Germinal center (tissue), 1 donor: ENCODE measurements around the gene PRRT1.
"Not testable (repeated sequence)": the region's sequence is repeated elsewhere in the genome, so short reads cannot be mapped to it uniquely, and the experiment has no call there.

ENCODE experiments used
- DNase-seq: peaks from one replicate; pipeline ENCODE4 v3.0.0; 2012; ENCODE audit warnings: mixed read lengths, low spot score

Gene PRRT1

GRCh38 chr6:32187725-32188380 is 36.1 kb upstream of the PRRT1 start:
- DNase-seq: not testable (repeated sequence)

- DNase-seq: no peak
Measured at GRCh38 chr6:32187009-32187709, 35.4 kb upstream of the PRRT1 start.

- not testable (repeated sequence) for DNase-seq
Measured at GRCh38 chr6:32186151-32186840, 34.6 kb upstream of the PRRT1 start.

DNA sequence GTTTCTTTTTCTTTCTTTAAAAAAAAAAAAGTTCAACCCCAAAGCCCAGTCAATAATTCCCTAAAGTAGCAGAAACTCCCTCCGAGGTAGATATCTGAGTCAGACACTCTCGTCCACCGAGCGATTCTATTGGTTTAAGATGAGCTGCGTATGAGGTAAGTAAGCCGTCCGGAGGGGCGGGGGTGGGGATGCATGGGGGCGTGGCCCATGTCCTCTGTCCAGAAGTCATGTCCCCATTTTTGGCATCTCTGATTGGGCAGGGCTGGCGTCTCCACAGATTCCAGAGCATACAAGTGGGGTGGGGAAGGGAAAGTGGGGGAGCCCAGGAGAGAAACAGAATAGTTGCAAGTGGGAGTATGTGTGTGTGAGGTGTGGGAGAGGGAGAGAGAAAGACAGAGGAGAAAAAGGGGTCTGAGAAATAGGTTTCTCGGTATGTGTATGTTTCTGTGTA is 34.0 kb upstream of the PRRT1 start:
- not testable (repeated sequence) for DNase-seq

- no peak for DNase-seq
Measured at GRCh38 chr6:32184084-32184640, 32.4 kb upstream of the PRRT1 start, which contains the start of gene AGER. AGER (minus strand) TSS chr6:32184253; CDS start chr6:32184222, 31 bp downstream.

DNA sequence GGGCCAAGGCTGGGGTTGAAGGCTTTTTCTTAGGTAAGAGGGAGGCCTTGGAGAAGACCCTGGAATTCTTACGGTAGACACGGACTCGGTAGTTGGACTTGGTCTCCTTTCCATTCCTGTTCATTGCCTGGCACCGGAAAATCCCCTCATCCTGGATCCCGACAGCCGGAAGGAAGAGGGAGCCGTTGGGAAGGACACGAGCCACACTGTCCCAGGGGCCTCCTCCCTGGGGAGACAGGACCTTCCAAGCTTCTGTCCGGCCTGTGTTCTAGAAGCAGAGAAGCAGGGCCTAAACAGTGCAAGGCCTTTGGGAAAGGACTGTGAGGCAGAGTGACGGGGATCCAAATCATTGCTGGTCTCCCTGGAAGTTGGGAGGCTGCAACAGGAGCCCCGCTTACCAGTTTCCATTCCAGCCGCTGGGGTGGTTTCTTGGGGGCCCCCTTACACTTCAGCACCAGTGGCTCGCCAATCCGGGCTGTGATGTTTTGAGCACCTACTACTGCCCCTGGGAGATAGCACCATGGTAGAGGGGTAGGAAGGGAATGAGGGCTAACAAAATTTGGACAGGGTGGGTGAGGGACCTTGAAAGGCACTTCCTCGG is 31.8 kb upstream of the PRRT1 start:
- DNase-seq: no peak

GRCh38 chr6:32183030-32183429 is 31.3 kb upstream of the PRRT1 start:
- no peak for DNase-seq

- no peak for DNase-seq
Measured at GRCh38 chr6:32182555-32182981, 30.8 kb upstream of the PRRT1 start.

- no peak for DNase-seq
Measured at GRCh38 chr6:32181915-32182529, 30.3 kb upstream of the PRRT1 start.

- DNase-seq: no peak
Measured at GRCh38 chr6:32181148-32181702, 29.5 kb upstream of the PRRT1 start.

- no peak for DNase-seq
Measured at GRCh38 chr6:32179766-32180405, 28.1 kb upstream of the PRRT1 start.

GRCh38 chr6:32178547-32179440 is 27.1 kb upstream of the PRRT1 start:
- no peak for DNase-seq

DNA sequence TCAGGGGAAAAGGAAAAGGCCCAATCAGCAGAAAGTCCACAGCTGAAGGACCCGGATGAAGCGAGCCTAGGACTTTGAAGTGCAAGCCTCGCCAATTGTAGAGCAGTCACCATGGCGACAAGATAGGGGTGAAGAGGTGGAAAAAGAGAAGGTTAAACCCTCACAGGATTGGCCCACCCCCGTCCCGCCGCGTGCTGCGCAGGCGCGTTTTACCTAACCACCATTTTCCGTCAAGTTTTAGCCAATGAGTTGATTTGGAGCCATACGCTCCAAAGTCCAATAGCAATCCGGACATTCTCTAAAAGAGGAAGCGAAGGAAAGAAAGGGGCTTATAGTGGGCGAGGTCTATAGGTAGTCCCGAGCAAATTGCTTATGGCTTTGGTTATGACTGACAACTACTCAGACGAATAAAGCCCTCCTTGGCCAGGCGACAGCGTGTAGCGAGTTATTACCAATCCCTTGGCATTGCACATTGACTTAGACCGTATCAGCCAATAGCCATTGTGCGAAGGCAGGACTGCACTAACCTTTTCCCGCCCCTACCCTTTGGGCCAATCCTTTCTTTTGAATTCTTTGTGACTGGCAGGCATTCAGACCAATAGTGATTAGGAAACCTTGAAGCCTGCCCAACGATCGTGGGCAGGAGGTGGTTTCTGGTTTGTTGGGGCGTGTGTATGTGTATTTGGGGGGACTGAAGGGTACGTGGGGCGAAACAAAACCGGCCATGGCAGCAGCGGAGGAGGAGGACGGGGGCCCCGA is 26.2 kb upstream of the PRRT1 start, which contains the start of gene RNF5:
TSS of gene RNF5 (plus strand) at position 618 of the 759 bp plus-strand sequence. CDS start at position 725, 107 bp downstream.
- DNase-seq: peak; percentile 98

- no peak for DNase-seq
Measured at GRCh38 chr6:32177183-32177787, 25.5 kb upstream of the PRRT1 start.

- no peak for DNase-seq
Measured at GRCh38 chr6:32176476-32177182, 24.9 kb upstream of the PRRT1 start.

DNA sequence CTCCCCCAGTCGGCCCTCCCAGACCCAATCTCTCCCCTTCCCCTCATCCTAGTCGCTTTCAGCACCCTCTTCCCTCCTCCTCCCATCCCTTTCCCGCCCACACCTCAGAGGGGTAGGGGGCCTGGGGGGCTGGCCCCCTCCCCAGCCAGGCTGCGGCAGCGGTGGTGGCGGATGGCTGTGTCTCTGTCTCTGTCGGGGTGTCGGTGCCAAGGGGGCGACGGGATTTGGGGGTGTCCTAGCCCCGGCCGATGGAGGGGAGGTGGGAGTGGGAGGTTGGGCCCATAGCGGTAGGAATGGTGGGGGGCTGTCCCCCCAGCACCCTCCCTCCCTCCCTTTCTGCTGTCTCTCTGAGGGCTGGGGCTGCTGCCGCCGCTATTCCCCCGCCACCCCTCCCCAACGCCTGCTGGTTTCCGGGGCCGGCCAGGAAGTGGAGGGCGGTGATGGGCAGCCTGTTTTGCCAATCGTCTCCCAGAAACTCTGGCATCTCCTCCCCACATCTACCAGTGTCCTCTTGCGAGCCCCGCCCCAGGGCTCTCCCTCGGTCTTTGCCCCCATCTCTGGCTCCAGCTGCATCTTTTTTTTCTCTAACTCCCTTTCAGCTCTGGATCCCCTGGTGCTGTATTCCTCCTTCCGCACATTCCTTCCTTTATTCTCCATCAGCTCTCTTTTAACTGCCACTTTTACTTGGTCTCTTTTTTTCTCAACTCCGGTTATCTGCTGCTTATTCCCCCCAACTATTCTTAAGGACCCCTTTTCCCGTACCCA is 24.2 kb upstream of the PRRT1 start, which contains the start of gene AGPAT1:
TSS of gene AGPAT1 (minus strand) at position 374 of the 765 bp plus-strand sequence. CDS start 4,588 bp downstream, outside the sequence.
- peak; percentile 98 for DNase-seq

DNA sequence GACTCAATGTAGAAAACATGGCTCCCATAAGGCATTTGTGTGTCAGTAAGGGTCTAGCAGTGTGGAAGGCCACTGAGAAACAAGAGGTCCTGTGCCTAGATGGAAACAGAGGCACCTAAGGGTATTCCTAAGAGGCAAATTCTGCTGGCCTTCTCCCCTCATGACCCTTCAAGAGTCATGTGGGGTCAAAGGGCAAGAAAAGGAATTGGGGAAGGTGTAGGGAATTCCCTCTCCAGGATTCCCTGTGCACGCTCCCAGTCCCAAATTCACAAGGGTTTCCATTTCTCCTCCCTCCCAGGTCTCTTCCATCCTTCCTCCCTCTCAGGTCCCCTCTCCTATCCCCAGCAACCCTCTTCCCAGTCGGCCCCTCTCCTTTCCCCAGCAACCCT is 23.6 kb upstream of the PRRT1 start:
- DNase-seq: no peak
